Transverse colon (tissue), 4 donors: ENCODE results near the gene TNFRSF8. TPM values are rescaled to one million over a fixed set of nuclear protein-coding genes. Genes with fewer than 3 reads are reported as not detected.
A peak's percentile ranks its signal among the peaks of the same experiment; 100 is the strongest.

ENCODE experiments used
- DNase-seq: peaks from one replicate; pipeline ENCODE4 v3.0.0-alpha.2; 2019
- H3K27ac ChIP-seq, 4 donors: fragments of 200-600 bp; sonication (generic); 2 replicates each; pipeline ENCODE4 v1.5.1; 2016 to 2018; ENCODE audit warnings: inconsistent platforms in 4 of 4
- H3K27me3 ChIP-seq: fragments of 200-600 bp; sonication (generic); 2 replicates; pipeline ENCODE4 v1.5.1; 2017; ENCODE audit warnings: inconsistent platforms
- H3K36me3 ChIP-seq, 4 donors: fragments of 200-600 bp; sonication (generic); 2 replicates each; pipeline ENCODE4 v1.5.1; 2017 to 2019; ENCODE audit warnings: inconsistent platforms in 4 of 4
- H3K4me1 ChIP-seq, 4 donors: fragments of 200-600 bp; sonication (generic); 2 replicates each; pipeline ENCODE4 v1.5.1; 2017 to 2020; ENCODE audit warnings: inconsistent platforms in 4 of 4
- H3K4me3 ChIP-seq, 4 donors: fragments of 200-600 bp; sonication (generic); 1 replicate in 1 of 4; 2 replicates in 3 of 4; pipeline versions ENCODE4 v1.5.1 to v1.6.1; 2017 to 2019; ENCODE audit warnings: inconsistent platforms in 4 of 4
- H3K9me3 ChIP-seq, 2 donors: fragments of 200-600 bp; sonication (generic); 2 replicates each; pipeline ENCODE4 v1.5.1; 2017 to 2019; ENCODE audit warnings: inconsistent platforms in 2 of 2
- CTCF ChIP-seq, 5 experiments: fragments of 200-600 bp in 3 of 5; fragments of 450-650 bp in 2 of 5; sonication (generic) in 3 of 5; IDR thresholded peaks; 1 replicate in 2 of 5; 2 replicates in 3 of 5; pipeline ENCODE4 v1.5.1; 2016 to 2017; ENCODE audit warnings: antibody characterized with exemption in 5 of 5, inconsistent platforms in 3 of 5, mild to moderate bottlenecking in 2 of 5, moderate library complexity in 1 of 5
- EP300 ChIP-seq: sonication (generic); formaldehyde crosslinking; IDR thresholded peaks from one replicate; pipeline ENCODE4 v1.6.1; 2017; ENCODE audit warnings: antibody characterized with exemption, low read depth
- POLR2A ChIP-seq: fragments of 450-650 bp; IDR thresholded peaks from one replicate; pipeline ENCODE4 v1.6.1; 2016; ENCODE audit warnings: antibody characterized with exemption, mild to moderate bottlenecking, moderate library complexity
- POLR2AphosphoS5 ChIP-seq, 3 donors: sonication (generic); formaldehyde crosslinking; IDR thresholded peaks; one replicate each; pipeline ENCODE4 v1.6.1; 2016; ENCODE audit warnings: antibody characterized with exemption in 3 of 3
- WGBS, 2 donors: methylation state at CpG; one replicate each; pipeline ENCODE4 v1.1.5; 2018; ENCODE audit warnings: low coverage in 1 of 2; 5-methylcytosine and 5-hydroxymethylcytosine counted together
- in situ Hi-C, 4 donors: fragments of 200-750 bp; cut with MboI; loops; one replicate each; pipeline versions ENCODE4 v1.15.0 to v1.15.1; 2017; ENCODE audit warnings: low sequenced_read_pairs in 3 of 4, low pct_ligation_motif_present in 1 of 4, low pct_unique_long_range_greater_than_20kb in 1 of 4
- intact Hi-C: fragments of 100-400 bp; cut with DNase I; formaldehyde crosslinking; loops from one replicate; pipeline ENCODE4 v1.15.1; 2023; ENCODE audit warnings: low total_unique reads
- total RNA-seq, 4 donors: library from RNA; depleted of rRNA; stranded (reverse); fragments of >200 nt; gene quantifications; one replicate each; pipeline ENCODE4 v1.1.0, GENCODE V29; 2016

TNFRSF8 gene
- total RNA-seq, 4 donors from 2014 or later, result 0.16 TPM; not detected in 3

DNA sequence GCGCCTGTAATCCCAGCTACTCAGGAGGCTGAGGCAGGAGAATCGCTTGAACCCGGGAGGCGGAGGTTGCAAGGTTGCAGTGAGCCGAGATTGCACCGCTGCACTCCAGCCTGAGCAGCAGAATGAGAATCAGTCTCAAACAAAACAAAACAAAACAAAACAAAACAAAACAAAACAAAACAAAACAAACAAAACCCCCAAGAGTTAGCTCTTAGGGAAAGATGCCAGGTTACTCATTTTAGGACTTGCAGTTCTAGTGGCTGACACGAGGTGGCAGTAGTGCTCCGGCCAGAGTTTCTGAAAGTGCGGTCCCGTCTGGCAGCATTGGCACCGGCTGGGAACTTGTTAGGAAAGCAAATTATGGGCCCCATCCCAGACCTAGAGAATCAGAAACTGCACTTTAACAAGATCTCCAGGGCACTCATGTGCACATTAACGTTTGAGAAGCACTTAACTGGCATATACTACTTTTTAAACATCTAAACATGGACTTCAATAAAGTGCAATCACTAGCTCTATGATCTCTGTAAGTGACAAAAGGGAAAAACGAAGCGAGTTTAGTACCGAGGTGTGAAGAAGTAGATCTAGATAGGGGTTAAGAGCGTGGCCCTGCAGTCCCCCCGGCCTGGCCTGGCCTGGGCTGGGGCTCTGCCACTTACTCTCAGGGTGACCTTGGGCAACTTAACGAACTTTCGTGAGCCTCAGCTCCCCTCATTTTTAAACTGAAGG, 61.8 kb downstream of the TNFRSF8 start:
- Histone ChIP-seq H3K36me3 (no peaks in the 10 kb centered on the region), H3K9me3 (no peaks in the 10 kb centered on the region), H3K4me3 (no peak overlapping the region), H3K27me3 (no peaks in the 10 kb centered on the region), H3K27ac (no peak overlapping the region), H3K4me1 (peaks cover 0 to 10% (median 5%) of the 10 kb centered on the region in 4 donors)
- TF ChIP-seq POLR2AphosphoS5 (IDR thresholded peaks at IDR 0.05) (peak in 1 of 3 donors; percentile 23), CTCF (IDR thresholded peaks at IDR 0.05) (peak; percentile 96 to 99 (median 98)), POLR2A (no peak), EP300 (no peak)
- DNase-seq, result peak; percentile 78
- WGBS, 2 donors, result 23 to 45% methylated on average over 7 to 19 of the region's 19 CpGs
- intact Hi-C loops (no loop called here), in situ Hi-C loops (loop anchor here (5.0 to 25.0 kb wide), 3 partner anchors 82 to 537 kb away; no protein-coding TSS in a partner anchor)

GRCh38 chr1:12125422-12126355, 62.6 kb downstream of the TNFRSF8 start:
- Histone ChIP-seq H3K27ac (no peak overlapping the region), H3K9me3 (no peaks in the 10 kb centered on the region), H3K36me3 (no peaks in the 10 kb centered on the region), H3K27me3 (no peaks in the 10 kb centered on the region), H3K4me3 (no peak overlapping the region), H3K4me1 (peaks cover 0 to 10% (median 5%) of the 10 kb centered on the region in 4 donors)
- in situ Hi-C loops (loop anchor here (5.0 kb wide), 2 partner anchors 82 to 87 kb away; no protein-coding TSS in a partner anchor), intact Hi-C loops (loop anchor here (2.0 kb wide), 1 partner anchor 83 kb away; no protein-coding TSS in a partner anchor)
- DNase-seq, result no peak
- TF ChIP-seq POLR2AphosphoS5 (IDR thresholded peaks at IDR 0.05) (no peak), POLR2A (no peak), CTCF (IDR thresholded peaks at IDR 0.05) (no peak), EP300 (no peak)
- 77 to 80% methylated on average over 1 to 20 of the region's 24 CpGs for WGBS, 2 donors

- H3K4me3 ChIP-seq, result no peak overlapping the region
- H3K27me3 ChIP-seq, result no peaks in the 10 kb centered on the region
- no peak for DNase-seq
- H3K9me3 ChIP-seq, result no peaks in the 10 kb centered on the region
- in situ Hi-C loops (loop anchor here (5.0 kb wide), 2 partner anchors 81 to 86 kb away; no protein-coding TSS in a partner anchor), intact Hi-C loops (loop anchor here (2.0 kb wide), 1 partner anchor 82 kb away; no protein-coding TSS in a partner anchor)
- no peak overlapping the region for H3K27ac ChIP-seq
- no peaks in the 10 kb centered on the region for H3K36me3 ChIP-seq
- TF ChIP-seq POLR2AphosphoS5 (IDR thresholded peaks at IDR 0.05) (no peak), CTCF (IDR thresholded peaks at IDR 0.05) (no peak), EP300 (no peak), POLR2A (no peak)
- H3K4me1 ChIP-seq, result peaks cover 0 to 10% (median 4%) of the 10 kb centered on the region in 4 donors
- WGBS, 2 donors, result 97% methylated on average over 9 of the region's 9 CpGs; no CpG with 5 or more reads in 1 of the 2 donors
Observed at GRCh38 chr1:12126781-12127180, 63.7 kb downstream of the TNFRSF8 start.
